MM.1S (cell line): ENCODE results near the gene RASGEF1C.
A peak's percentile ranks its signal among the peaks of the same experiment; 100 is the strongest.

Source experiments
- DNase-seq: peaks from one replicate; pipeline ENCODE4 v3.0.0-alpha.2; 2015
- H2AFZ ChIP-seq: fragments of 300-600 bp; sonication (generic); 2 replicates; pipeline ENCODE4 v1.6.0; 2016; ENCODE audit warnings: antibody characterized with exemption, low read length
- H3F3A ChIP-seq: fragments of 300-600 bp; sonication (generic); 2 replicates; pipeline ENCODE4 v1.6.1; 2016; ENCODE audit warnings: mild to moderate bottlenecking, antibody characterized with exemption, low read length, moderate library complexity, mixed read lengths; ENCODE audit not compliant: insufficient read depth
- H3K27ac ChIP-seq: fragments of 300-600 bp; sonication (generic); 2 replicates; pipeline ENCODE4 v1.5.1; 2016; ENCODE audit warnings: mild to moderate bottlenecking, low read length
- H3K27me3 ChIP-seq: fragments of 300-600 bp; sonication (generic); replicated peaks from 2 replicates; pipeline ENCODE4 v1.6.0; 2016; ENCODE audit warnings: low read length; ENCODE audit not compliant: insufficient read depth
- H3K36me3 ChIP-seq: fragments of 300-600 bp; sonication (generic); replicated peaks from 2 replicates; pipeline ENCODE4 v1.6.1; 2016; ENCODE audit warnings: mild to moderate bottlenecking, low read length, mixed read lengths; ENCODE audit not compliant: insufficient read depth
- H3K4me1 ChIP-seq: fragments of 300-600 bp; sonication (generic); 2 replicates; pipeline ENCODE4 v1.6.1; 2016; ENCODE audit warnings: low read length, mixed read lengths
- H3K4me2 ChIP-seq: fragments of 300-600 bp; sonication (generic); 2 replicates; pipeline ENCODE4 v1.6.0; 2016; ENCODE audit warnings: low read depth, low read length
- H3K4me3 ChIP-seq: fragments of 300-600 bp; sonication (generic); 2 replicates; pipeline ENCODE4 v1.5.1; 2016; ENCODE audit warnings: low read length, mixed read lengths
- H3K79me2 ChIP-seq: fragments of 300-600 bp; sonication (generic); 2 replicates; pipeline ENCODE4 v1.6.1; 2016; ENCODE audit warnings: mixed run types, low read length, mixed read lengths
- H3K9ac ChIP-seq: fragments of 300-600 bp; sonication (generic); 2 replicates; pipeline ENCODE4 v1.6.1; 2016; ENCODE audit warnings: low read length, mixed read lengths
- H3K9me2 ChIP-seq: fragments of 300-600 bp; sonication (generic); replicated peaks from 2 replicates; pipeline ENCODE4 v1.6.1; 2016; ENCODE audit warnings: mild to moderate bottlenecking, low read length, mixed read lengths; ENCODE audit not compliant: insufficient read depth
- H3K9me3 ChIP-seq: fragments of 300-600 bp; sonication (generic); replicated peaks from 2 replicates; pipeline ENCODE4 v1.6.1; 2016; ENCODE audit warnings: mild to moderate bottlenecking, low read length, mixed read lengths; ENCODE audit not compliant: insufficient read depth
- H4K20me1 ChIP-seq: fragments of 300-600 bp; sonication (generic); 2 replicates; pipeline ENCODE4 v1.6.1; 2016; ENCODE audit warnings: mild to moderate bottlenecking, low read length, moderate library complexity, mixed read lengths; ENCODE audit not compliant: insufficient read depth
- CTCF ChIP-seq: fragments of 300-600 bp; sonication (generic); IDR thresholded peaks from 2 replicates; pipeline ENCODE4 v1.5.1; 2016; ENCODE audit warnings: antibody characterized with exemption, low read length, mixed read lengths
- EZH2 ChIP-seq: fragments of 300-600 bp; sonication (generic); optimal IDR thresholded peaks from 2 replicates; pipeline ENCODE3; 2017; ENCODE audit warnings: low read depth, mild to moderate bottlenecking, antibody characterized with exemption, low read length, mixed read lengths
- EZH2phosphoT487 ChIP-seq: fragments of 300-600 bp; sonication (generic); IDR thresholded peaks from 2 replicates; pipeline ENCODE4 v1.6.1; 2018; ENCODE audit warnings: antibody characterized with exemption, low read length

RASGEF1C gene

GRCh38 chr5:180160215-180160614 is 48.8 kb downstream of the RASGEF1C start:
- no peaks in the 10 kb centered on the region for H3K9me2 ChIP-seq
- DNase-seq: no peak
- H3K4me3 ChIP-seq: no peak overlapping the region
- no peak overlapping the region for H3K27ac ChIP-seq
- peaks cover 65% of the 10 kb centered on the region for H3K27me3 ChIP-seq
- no peaks in the 10 kb centered on the region for H3F3A ChIP-seq
- H4K20me1 ChIP-seq: no peaks in the 10 kb centered on the region
- no peak overlapping the region for H3K4me2 ChIP-seq
- no peak for TF ChIP-seq CTCF
- TF ChIP-seq EZH2phosphoT487: no peak
- no peak for TF ChIP-seq EZH2
- H3K36me3 ChIP-seq: no peaks in the 10 kb centered on the region
- no peaks in the 10 kb centered on the region for H3K79me2 ChIP-seq
- no peak overlapping the region for H3K9ac ChIP-seq
- no peaks in the 10 kb centered on the region for H3K9me3 ChIP-seq
- no peak overlapping the region for H2AFZ ChIP-seq
- no peaks in the 10 kb centered on the region for H3K4me1 ChIP-seq

GRCh38 chr5:180159756-180160155 is 49.3 kb downstream of the RASGEF1C start:
- no peaks in the 10 kb centered on the region for H3K4me1 ChIP-seq
- DNase-seq: no peak
- no peak overlapping the region for H3K9ac ChIP-seq
- H4K20me1 ChIP-seq: no peaks in the 10 kb centered on the region
- no peaks in the 10 kb centered on the region for H3K9me2 ChIP-seq
- H3K79me2 ChIP-seq: no peaks in the 10 kb centered on the region
- H3K9me3 ChIP-seq: no peaks in the 10 kb centered on the region
- no peak overlapping the region for H3K27ac ChIP-seq
- H2AFZ ChIP-seq: no peak overlapping the region
- H3K4me2 ChIP-seq: peak overlapping the region; percentile 25; the same call in 1 of the 2 replicates
- TF ChIP-seq CTCF (no peak), EZH2 (no peak), EZH2phosphoT487 (no peak)
- no peak overlapping the region for H3K4me3 ChIP-seq
- no peaks in the 10 kb centered on the region for H3F3A ChIP-seq
- no peaks in the 10 kb centered on the region for H3K36me3 ChIP-seq
- H3K27me3 ChIP-seq: peaks cover 65% of the 10 kb centered on the region

GRCh38 chr5:180157866-180158265 is 51.1 kb downstream of the RASGEF1C start:
- no peak for DNase-seq
- no peak overlapping the region for H2AFZ ChIP-seq
- TF ChIP-seq EZH2phosphoT487: no peak
- no peak for TF ChIP-seq CTCF
- TF ChIP-seq EZH2: no peak

More at GRCh38 chr5:180157866-180158265, 51.1 kb downstream of the RASGEF1C start:
- Histone ChIP-seq H3F3A (no peaks in the 10 kb centered on the region), H3K27me3 (peaks cover 54% of the 10 kb centered on the region), H4K20me1 (no peaks in the 10 kb centered on the region), H3K36me3 (no peaks in the 10 kb centered on the region), H3K9ac (no peak overlapping the region), H3K9me2 (no peaks in the 10 kb centered on the region), H3K4me2 (no peak overlapping the region), H3K4me3 (no peak overlapping the region), H3K79me2 (no peaks in the 10 kb centered on the region), H3K9me3 (no peaks in the 10 kb centered on the region), H3K27ac (no peak overlapping the region), H3K4me1 (no peaks in the 10 kb centered on the region)
